HUDEP-2 (cell line): Measurements from ENCODE around the gene SH3RF3.

Experiments used
- DNase-seq, 76 experiments: peaks; one replicate each; lab custom pipeline; 2025; ENCODE audit not compliant: unreplicated experiment in 76 of 76; lab: John Stamatoyannopoulos, UW

The SH3RF3 gene

GRCh38 chr2:109256111-109256510, 127.1 kb downstream of the SH3RF3 start:
- no peak for DNase-seq

GRCh38 chr2:109256921-109257320, 127.9 kb downstream of the SH3RF3 start:
- DNase-seq: no peak

- no peak for DNase-seq
Measured at GRCh38 chr2:109257653-109258052, 128.6 kb downstream of the SH3RF3 start.

GRCh38 chr2:109258376-109258775, 129.4 kb downstream of the SH3RF3 start:
- no peak for DNase-seq

- DNase-seq: no peak
Measured at GRCh38 chr2:109258905-109259540, 130.0 kb downstream of the SH3RF3 start.

- DNase-seq: no peak
Measured at GRCh38 chr2:109259671-109260070, 130.7 kb downstream of the SH3RF3 start.

- no peak for DNase-seq
Measured at GRCh38 chr2:109260116-109260855, 131.3 kb downstream of the SH3RF3 start.

- DNase-seq: peak in 3 of 76 experiments; percentile 11 to 23 (median 17)
Measured at GRCh38 chr2:109260886-109261700, 132.1 kb downstream of the SH3RF3 start.

- DNase-seq: no peak
Measured at GRCh38 chr2:109261906-109262631, 133.1 kb downstream of the SH3RF3 start.

GRCh38 chr2:109264595-109265328, 135.8 kb downstream of the SH3RF3 start:
- DNase-seq: no peak

GRCh38 chr2:109265369-109265768, 136.4 kb downstream of the SH3RF3 start:
- no peak for DNase-seq

- no peak for DNase-seq
Measured at GRCh38 chr2:109265953-109266352, 136.9 kb downstream of the SH3RF3 start.

- no peak for DNase-seq
Measured at GRCh38 chr2:109266496-109266895, 137.5 kb downstream of the SH3RF3 start.

- no peak for DNase-seq
Measured at GRCh38 chr2:109266998-109267854, 138.2 kb downstream of the SH3RF3 start.

- DNase-seq: no peak
Measured at GRCh38 chr2:109268916-109269315, 139.9 kb downstream of the SH3RF3 start.

- DNase-seq: no peak
Measured at GRCh38 chr2:109269706-109270504, 140.9 kb downstream of the SH3RF3 start.

GRCh38 chr2:109270505-109271312, 141.7 kb downstream of the SH3RF3 start:
- no peak for DNase-seq

- DNase-seq: no peak
Measured at GRCh38 chr2:109271920-109272319, 142.9 kb downstream of the SH3RF3 start.
